Ishikawa (cell line): ENCODE measurements around the gene PLEK.

Experiments
- CEBPB ChIP-seq: IDR thresholded peaks from 2 replicates; pipeline ENCODE4 v1.6.1; 2012
- CREB1 ChIP-seq: IDR thresholded peaks from 2 replicates; pipeline ENCODE4 v1.6.1; 2012; ENCODE audit warnings: low read depth
- EGR1 ChIP-seq: IDR thresholded peaks from 2 replicates; pipeline ENCODE4 v1.6.1; 2012
- EP300 ChIP-seq: IDR thresholded peaks from 2 replicates; pipeline ENCODE4 v1.6.1; 2012; ENCODE audit warnings: borderline replicate concordance
- FOXM1 ChIP-seq: IDR thresholded peaks from 2 replicates; pipeline ENCODE4 v1.6.1; 2012; ENCODE audit warnings: low read depth, borderline replicate concordance
- MAX ChIP-seq: IDR thresholded peaks from 2 replicates; pipeline ENCODE4 v1.6.1; 2012
- NFIC ChIP-seq: IDR thresholded peaks from 2 replicates; pipeline ENCODE4 v1.6.1; 2012
- RAD21 ChIP-seq: IDR thresholded peaks from 2 replicates; pipeline ENCODE4 v1.6.1; 2012; ENCODE audit warnings: low read depth
- TAF1 ChIP-seq: IDR thresholded peaks from 2 replicates; pipeline ENCODE4 v1.6.1; 2012; ENCODE audit warnings: low read depth, mild to moderate bottlenecking
- TCF12 ChIP-seq: IDR thresholded peaks from 2 replicates; pipeline ENCODE4 v1.6.1; 2012; ENCODE audit warnings: low read depth
- TEAD4 ChIP-seq: IDR thresholded peaks from 2 replicates; pipeline ENCODE4 v1.6.1; 2012
- USF1 ChIP-seq: IDR thresholded peaks from 2 replicates; pipeline ENCODE4 v1.6.1; 2012
- YY1 ChIP-seq: IDR thresholded peaks from 2 replicates; pipeline ENCODE4 v1.6.1; 2012; ENCODE audit warnings: low read depth
- ZBTB7A ChIP-seq: IDR thresholded peaks from 2 replicates; pipeline ENCODE4 v1.6.1; 2012; ENCODE audit warnings: low read depth
- TF ChIP-seq, protein P1 (sequence below): IDR thresholded peaks from 2 replicates; pipeline ENCODE4 v1.6.1; 2012; ENCODE audit warnings: low read depth, mild to moderate bottlenecking

PLEK gene

DNA sequence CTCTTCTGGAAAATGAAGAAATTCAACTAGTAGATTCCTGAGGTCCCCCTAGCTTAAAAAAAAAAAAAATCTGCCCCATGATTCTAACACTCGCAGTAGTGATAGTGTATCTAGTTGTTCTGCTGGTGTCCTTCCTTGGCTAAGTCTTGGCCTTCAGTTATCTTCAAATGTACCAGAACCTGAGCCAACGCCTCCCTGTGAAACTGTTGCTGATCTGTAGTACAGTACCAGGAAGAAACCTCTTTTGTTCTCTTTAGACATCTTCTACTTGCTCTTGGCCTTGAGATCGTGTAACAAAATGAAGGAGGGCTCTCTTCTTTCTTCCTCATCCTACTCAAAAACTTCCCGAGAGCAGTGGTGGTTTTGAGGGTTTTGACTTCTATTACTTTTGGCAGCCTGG is 31.0 kb downstream of the PLEK start:
- TF ChIP-seq CEBPB, result no peak

GRCh38 chr2:68403199-68403644 is 38.1 kb downstream of the PLEK start:
- no peak for TF ChIP-seq FOXM1
- no peak for TF ChIP-seq USF1
- TF ChIP-seq EGR1, result no peak
- no peak for TF ChIP-seq EP300
- no peak for TF ChIP-seq NFIC
- TF ChIP-seq CEBPB, result no peak
- TF ChIP-seq CREB1, result no peak
- TF ChIP-seq, protein P1, sequence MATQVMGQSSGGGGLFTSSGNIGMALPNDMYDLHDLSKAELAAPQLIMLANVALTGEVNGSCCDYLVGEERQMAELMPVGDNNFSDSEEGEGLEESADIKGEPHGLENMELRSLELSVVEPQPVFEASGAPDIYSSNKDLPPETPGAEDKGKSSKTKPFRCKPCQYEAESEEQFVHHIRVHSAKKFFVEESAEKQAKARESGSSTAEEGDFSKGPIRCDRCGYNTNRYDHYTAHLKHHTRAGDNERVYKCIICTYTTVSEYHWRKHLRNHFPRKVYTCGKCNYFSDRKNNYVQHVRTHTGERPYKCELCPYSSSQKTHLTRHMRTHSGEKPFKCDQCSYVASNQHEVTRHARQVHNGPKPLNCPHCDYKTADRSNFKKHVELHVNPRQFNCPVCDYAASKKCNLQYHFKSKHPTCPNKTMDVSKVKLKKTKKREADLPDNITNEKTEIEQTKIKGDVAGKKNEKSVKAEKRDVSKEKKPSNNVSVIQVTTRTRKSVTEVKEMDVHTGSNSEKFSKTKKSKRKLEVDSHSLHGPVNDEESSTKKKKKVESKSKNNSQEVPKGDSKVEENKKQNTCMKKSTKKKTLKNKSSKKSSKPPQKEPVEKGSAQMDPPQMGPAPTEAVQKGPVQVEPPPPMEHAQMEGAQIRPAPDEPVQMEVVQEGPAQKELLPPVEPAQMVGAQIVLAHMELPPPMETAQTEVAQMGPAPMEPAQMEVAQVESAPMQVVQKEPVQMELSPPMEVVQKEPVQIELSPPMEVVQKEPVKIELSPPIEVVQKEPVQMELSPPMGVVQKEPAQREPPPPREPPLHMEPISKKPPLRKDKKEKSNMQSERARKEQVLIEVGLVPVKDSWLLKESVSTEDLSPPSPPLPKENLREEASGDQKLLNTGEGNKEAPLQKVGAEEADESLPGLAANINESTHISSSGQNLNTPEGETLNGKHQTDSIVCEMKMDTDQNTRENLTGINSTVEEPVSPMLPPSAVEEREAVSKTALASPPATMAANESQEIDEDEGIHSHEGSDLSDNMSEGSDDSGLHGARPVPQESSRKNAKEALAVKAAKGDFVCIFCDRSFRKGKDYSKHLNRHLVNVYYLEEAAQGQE, result no peak
- no peak for TF ChIP-seq YY1
- TF ChIP-seq ZBTB7A, result no peak
- TF ChIP-seq TCF12, result no peak
- TF ChIP-seq TEAD4, result no peak
- no peak for TF ChIP-seq TAF1
- no peak for TF ChIP-seq MAX
- no peak for TF ChIP-seq RAD21

- TF ChIP-seq, protein P1, result no peak
- no peak for TF ChIP-seq YY1
- no peak for TF ChIP-seq EGR1
- no peak for TF ChIP-seq NFIC
- TF ChIP-seq TAF1, result no peak
- no peak for TF ChIP-seq CREB1
- no peak for TF ChIP-seq RAD21
These were observed 39.1 kb downstream of the PLEK start for GRCh38 chr2:68404164-68404563.

GRCh38 chr2:68404893-68405799 is 40.1 kb downstream of the PLEK start:
- TF ChIP-seq CREB1 (no peak), USF1 (no peak), CEBPB (no peak), EGR1 (no peak), YY1 (no peak), TCF12 (no peak)
- TF ChIP-seq, protein P1, result no peak
